Liver (tissue), 3 donors: ENCODE results near the gene ZDHHC5.

Experiments
- ATF3 ChIP-seq: IDR thresholded peaks from 2 replicates; pipeline ENCODE4 v1.6.1; 2016; ENCODE audit warnings: antibody characterized with exemption
- CTCF ChIP-seq: fragments of 150-350 bp; IDR thresholded peaks from 2 replicates; pipeline ENCODE4 v1.5.1; 2017; ENCODE audit warnings: improper control_type of control experiment, low read depth, low read length; ENCODE audit not compliant: missing input control
- EGR1 ChIP-seq, 2 donors: IDR thresholded peaks; 2 replicates each; pipeline ENCODE4 v1.6.1; 2016 to 2018; ENCODE audit warnings: antibody characterized with exemption in 2 of 2, low read depth in 2 of 2
- JUND ChIP-seq, 2 donors: IDR thresholded peaks; 2 replicates each; pipeline ENCODE4 v1.6.1; 2016; ENCODE audit warnings: antibody characterized with exemption in 2 of 2
- MAX ChIP-seq: IDR thresholded peaks from 2 replicates; pipeline ENCODE4 v1.6.1; 2016; ENCODE audit warnings: antibody characterized with exemption
- RAD21 ChIP-seq, 2 donors: IDR thresholded peaks; 2 replicates each; pipeline ENCODE4 v1.6.1; 2016; ENCODE audit warnings: antibody characterized with exemption in 2 of 2, mild to moderate bottlenecking in 2 of 2
- REST ChIP-seq: IDR thresholded peaks from 2 replicates; pipeline ENCODE4 v1.6.1; 2016; ENCODE audit warnings: antibody characterized with exemption, mild to moderate bottlenecking
- TAF1 ChIP-seq: conservative IDR thresholded peaks from 2 replicates; pipeline ENCODE4 v1.6.1; 2016; ENCODE audit warnings: antibody characterized with exemption, mild to moderate bottlenecking
- donor health status: healthy.
- donor health status: healthy.

GRCh38 chr11:57638005-57638781 lies 29.7 kb upstream of the ZDHHC5 start:
- TF ChIP-seq REST (no peak), CTCF (no peak), TAF1 (no peak), ATF3 (no peak), EGR1 (IDR thresholded peaks at IDR 0.05; ENCODE audit: low read depth in 2 of 2) (no peak), MAX (no peak), RAD21 (IDR thresholded peaks at IDR 0.05) (no peak), JUND (IDR thresholded peaks at IDR 0.05) (no peak)
